K562 (cell line): ENCODE results near the gene GABRR2. TPM values are rescaled to one million over a fixed set of nuclear protein-coding genes. Genes with fewer than 3 reads are reported as not detected.
A peak's percentile ranks its signal among the peaks of the same experiment; 100 is the strongest.

Source experiments
- GATAD2B ChIP-seq: fragments of 450-650 bp; IDR thresholded peaks from 2 replicates; pipeline ENCODE4 v1.6.1; 2017; ENCODE audit warnings: mild to moderate bottlenecking, borderline replicate concordance
- JUN ChIP-seq, 2 experiments: sonication (generic) in 1 of 2; formaldehyde crosslinking in 1 of 2; IDR thresholded peaks; 2 replicates each; pipeline versions ENCODE4 v1.6.1 to v1.8.0; 2012 to 2022; ENCODE audit warnings: borderline replicate concordance in 2 of 2, mild to moderate bottlenecking in 2 of 2, improper control_type of control experiment in 1 of 2, low read depth in 1 of 2, low read length in 1 of 2, missing genetic modification reagents in 1 of 2
- KAT8 ChIP-seq: fragments of 450-650 bp; IDR thresholded peaks from 2 replicates; pipeline ENCODE4 v1.6.1; 2016; ENCODE audit warnings: low read depth, mild to moderate bottlenecking
- PYGO2 ChIP-seq: fragments of 450-650 bp; IDR thresholded peaks from 2 replicates; pipeline ENCODE4 v1.6.1; 2016; ENCODE audit warnings: mild to moderate bottlenecking, missing genetic modification characterization, moderate library complexity, missing compliant biosample characterization
- SOX6 ChIP-seq: fragments of 450-650 bp; IDR thresholded peaks from 2 replicates; pipeline ENCODE4 v1.6.1; 2014; ENCODE audit warnings: mild to moderate bottlenecking
- U2AF2 ChIP-seq: fragments of 200-400 bp; formaldehyde crosslinking; optimal IDR thresholded peaks from 2 replicates; pipeline ENCODE3; 2017; ENCODE audit warnings: low read depth, mild to moderate bottlenecking, low read length
- ZFP30 ChIP-seq: fragments of 250-450 bp; sonication (Bioruptor Pico); IDR thresholded peaks from 2 replicates; pipeline ENCODE4 v1.8.0; 2022; ENCODE audit warnings: moderate library complexity, mild to moderate bottlenecking, inconsistent platforms, borderline replicate concordance
- ZNF282 ChIP-seq: sonication (generic); formaldehyde crosslinking; IDR thresholded peaks from 2 replicates; pipeline ENCODE4 v1.8.1; 2023; ENCODE audit warnings: missing genetic modification reagents
- ZNF3 ChIP-seq: fragments of 250-450 bp; sonication (Bioruptor Pico); IDR thresholded peaks from 2 replicates; pipeline ENCODE4 v1.5.0; 2021; ENCODE audit warnings: mild to moderate bottlenecking, moderate library complexity
- polyA plus RNA-seq, 8 experiments: library from polyadenylated mRNA; depleted of rRNA in 4 of 8; stranded (reverse) in 5 of 8; unstranded in 3 of 8; fragments of >200 nt; fragmentation: Nextera tagmentation in 2 of 8; fragmentation: Illumina TruSeq in 1 of 8; extraction: Ambion mirVana in 2 of 8; extraction: Trizol in 1 of 8; gene quantifications; 2 replicates each; pipeline versions ENCODE4 v1.2.1 to v1.2.3, GENCODE V29; 2011 to 2014; ENCODE audit warnings: inconsistent platforms in 1 of 8, missing spikeins in 1 of 8
- total RNA-seq, 7 experiments: library from RNA; depleted of rRNA in 6 of 7; stranded (reverse); fragments of >200 nt in 6 of 7; fragmentation: Illumina TruSeq in 2 of 7; extraction: Trizol in 2 of 7; gene quantifications; 2 replicates each; pipeline versions ENCODE4 v1.2.1 to v1.2.3, GENCODE V29; 2011 to 2021; ENCODE audit warnings: low replicate concordance in 1 of 7
- TF ChIP-seq, protein P1 (sequence below): fragments of 450-650 bp; formaldehyde crosslinking; IDR thresholded peaks from 2 replicates; pipeline ENCODE4 v1.4.0; 2022; ENCODE audit warnings: mild to moderate bottlenecking, moderate library complexity
- TF ChIP-seq, protein P2 (sequence below), 2 experiments: fragments of 450-650 bp; IDR thresholded peaks; 2 replicates each; pipeline ENCODE4 v1.6.1; 2016; ENCODE audit warnings: mild to moderate bottlenecking in 2 of 2, borderline replicate concordance in 1 of 2, low read depth in 1 of 2, moderate library complexity in 1 of 2
- TF ChIP-seq, protein P3 (sequence below): sonication (generic); formaldehyde crosslinking; IDR thresholded peaks from 2 replicates; pipeline ENCODE4 v1.8.0; 2022; ENCODE audit warnings: mild to moderate bottlenecking, missing genetic modification reagents

The GABRR2 gene
- total and polyA plus RNA-seq, 9 of the 15 experiments (the other 6 are each of a cell fraction or from before 2014, with no cell fraction given) = 0.09 to 0.13 (median 0.10) TPM; not detected in 6

DNA sequence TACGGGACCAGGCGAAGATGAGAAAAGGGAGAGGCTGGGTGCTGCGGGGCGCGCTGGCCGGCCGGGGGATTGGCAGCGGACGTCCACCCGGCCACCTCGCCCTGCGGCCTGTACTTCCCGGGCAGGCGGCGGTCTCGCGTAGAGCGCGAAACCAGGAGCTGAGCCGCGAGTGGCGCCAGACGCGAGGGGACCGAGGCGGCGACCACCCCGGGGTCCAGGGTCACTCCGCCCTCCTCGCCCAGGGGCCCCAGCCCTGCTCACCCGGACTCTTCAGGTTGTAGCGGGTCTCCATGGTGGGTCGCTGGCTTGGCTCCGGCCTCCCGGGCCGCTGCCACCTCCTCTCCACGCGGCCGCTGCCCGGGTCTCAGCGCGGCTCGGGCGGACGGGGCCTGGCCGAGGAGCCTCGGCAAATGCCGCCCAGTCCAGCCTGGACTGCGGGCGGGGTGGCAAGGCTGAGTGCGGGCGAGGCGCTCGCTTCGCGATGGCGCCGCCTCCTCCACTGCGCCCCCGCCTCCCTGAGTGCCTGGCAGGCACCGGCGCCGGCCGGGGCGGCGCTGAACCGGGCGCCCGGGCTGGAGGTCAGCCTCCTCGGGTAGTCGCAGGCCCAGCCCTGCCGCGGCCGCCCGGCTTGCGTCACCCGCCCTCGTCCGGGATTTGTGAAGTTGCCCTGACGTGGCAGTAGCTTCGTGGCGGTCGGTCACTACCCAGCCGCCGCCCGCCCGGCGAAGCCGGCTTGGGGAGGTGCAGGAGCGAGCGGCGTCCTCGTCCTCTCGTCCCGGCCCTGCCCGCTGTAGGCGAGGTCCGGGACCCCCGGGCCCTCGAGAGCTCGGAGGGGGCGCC lies 37.4 kb upstream of the GABRR2 start, which contains the start of gene UBE2J1 (continued):
- TF ChIP-seq, protein P1, sequence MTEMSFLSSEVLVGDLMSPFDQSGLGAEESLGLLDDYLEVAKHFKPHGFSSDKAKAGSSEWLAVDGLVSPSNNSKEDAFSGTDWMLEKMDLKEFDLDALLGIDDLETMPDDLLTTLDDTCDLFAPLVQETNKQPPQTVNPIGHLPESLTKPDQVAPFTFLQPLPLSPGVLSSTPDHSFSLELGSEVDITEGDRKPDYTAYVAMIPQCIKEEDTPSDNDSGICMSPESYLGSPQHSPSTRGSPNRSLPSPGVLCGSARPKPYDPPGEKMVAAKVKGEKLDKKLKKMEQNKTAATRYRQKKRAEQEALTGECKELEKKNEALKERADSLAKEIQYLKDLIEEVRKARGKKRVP (CRISPR knock-in tag) = peak; percentile 75; the same call in 1 of the 2 replicates
- TF ChIP-seq ZNF3 (CRISPR knock-in tag) (no peak), ZFP30 (CRISPR knock-in tag) (no peak), PYGO2 (no peak), SOX6 (no peak; the same call in 1 of the 2 replicates), JUN (IDR thresholded peaks at IDR 0.05; ENCODE audit: borderline replicate concordance, low read depth, low read length) (no peak), JUN (CRISPR knock-in tag; IDR thresholded peaks at IDR 0.05; ENCODE audit: borderline replicate concordance) (0 out of 2 replicates have a peak, but pooled peaks have one; percentile 34), KAT8 (no peak), GATAD2B (peak; percentile 75; the same call in 1 of the 2 replicates), ZNF282 (peak; percentile 93; the same call in 1 of the 2 replicates), U2AF2 (no peak)
- TF ChIP-seq, protein P2, sequence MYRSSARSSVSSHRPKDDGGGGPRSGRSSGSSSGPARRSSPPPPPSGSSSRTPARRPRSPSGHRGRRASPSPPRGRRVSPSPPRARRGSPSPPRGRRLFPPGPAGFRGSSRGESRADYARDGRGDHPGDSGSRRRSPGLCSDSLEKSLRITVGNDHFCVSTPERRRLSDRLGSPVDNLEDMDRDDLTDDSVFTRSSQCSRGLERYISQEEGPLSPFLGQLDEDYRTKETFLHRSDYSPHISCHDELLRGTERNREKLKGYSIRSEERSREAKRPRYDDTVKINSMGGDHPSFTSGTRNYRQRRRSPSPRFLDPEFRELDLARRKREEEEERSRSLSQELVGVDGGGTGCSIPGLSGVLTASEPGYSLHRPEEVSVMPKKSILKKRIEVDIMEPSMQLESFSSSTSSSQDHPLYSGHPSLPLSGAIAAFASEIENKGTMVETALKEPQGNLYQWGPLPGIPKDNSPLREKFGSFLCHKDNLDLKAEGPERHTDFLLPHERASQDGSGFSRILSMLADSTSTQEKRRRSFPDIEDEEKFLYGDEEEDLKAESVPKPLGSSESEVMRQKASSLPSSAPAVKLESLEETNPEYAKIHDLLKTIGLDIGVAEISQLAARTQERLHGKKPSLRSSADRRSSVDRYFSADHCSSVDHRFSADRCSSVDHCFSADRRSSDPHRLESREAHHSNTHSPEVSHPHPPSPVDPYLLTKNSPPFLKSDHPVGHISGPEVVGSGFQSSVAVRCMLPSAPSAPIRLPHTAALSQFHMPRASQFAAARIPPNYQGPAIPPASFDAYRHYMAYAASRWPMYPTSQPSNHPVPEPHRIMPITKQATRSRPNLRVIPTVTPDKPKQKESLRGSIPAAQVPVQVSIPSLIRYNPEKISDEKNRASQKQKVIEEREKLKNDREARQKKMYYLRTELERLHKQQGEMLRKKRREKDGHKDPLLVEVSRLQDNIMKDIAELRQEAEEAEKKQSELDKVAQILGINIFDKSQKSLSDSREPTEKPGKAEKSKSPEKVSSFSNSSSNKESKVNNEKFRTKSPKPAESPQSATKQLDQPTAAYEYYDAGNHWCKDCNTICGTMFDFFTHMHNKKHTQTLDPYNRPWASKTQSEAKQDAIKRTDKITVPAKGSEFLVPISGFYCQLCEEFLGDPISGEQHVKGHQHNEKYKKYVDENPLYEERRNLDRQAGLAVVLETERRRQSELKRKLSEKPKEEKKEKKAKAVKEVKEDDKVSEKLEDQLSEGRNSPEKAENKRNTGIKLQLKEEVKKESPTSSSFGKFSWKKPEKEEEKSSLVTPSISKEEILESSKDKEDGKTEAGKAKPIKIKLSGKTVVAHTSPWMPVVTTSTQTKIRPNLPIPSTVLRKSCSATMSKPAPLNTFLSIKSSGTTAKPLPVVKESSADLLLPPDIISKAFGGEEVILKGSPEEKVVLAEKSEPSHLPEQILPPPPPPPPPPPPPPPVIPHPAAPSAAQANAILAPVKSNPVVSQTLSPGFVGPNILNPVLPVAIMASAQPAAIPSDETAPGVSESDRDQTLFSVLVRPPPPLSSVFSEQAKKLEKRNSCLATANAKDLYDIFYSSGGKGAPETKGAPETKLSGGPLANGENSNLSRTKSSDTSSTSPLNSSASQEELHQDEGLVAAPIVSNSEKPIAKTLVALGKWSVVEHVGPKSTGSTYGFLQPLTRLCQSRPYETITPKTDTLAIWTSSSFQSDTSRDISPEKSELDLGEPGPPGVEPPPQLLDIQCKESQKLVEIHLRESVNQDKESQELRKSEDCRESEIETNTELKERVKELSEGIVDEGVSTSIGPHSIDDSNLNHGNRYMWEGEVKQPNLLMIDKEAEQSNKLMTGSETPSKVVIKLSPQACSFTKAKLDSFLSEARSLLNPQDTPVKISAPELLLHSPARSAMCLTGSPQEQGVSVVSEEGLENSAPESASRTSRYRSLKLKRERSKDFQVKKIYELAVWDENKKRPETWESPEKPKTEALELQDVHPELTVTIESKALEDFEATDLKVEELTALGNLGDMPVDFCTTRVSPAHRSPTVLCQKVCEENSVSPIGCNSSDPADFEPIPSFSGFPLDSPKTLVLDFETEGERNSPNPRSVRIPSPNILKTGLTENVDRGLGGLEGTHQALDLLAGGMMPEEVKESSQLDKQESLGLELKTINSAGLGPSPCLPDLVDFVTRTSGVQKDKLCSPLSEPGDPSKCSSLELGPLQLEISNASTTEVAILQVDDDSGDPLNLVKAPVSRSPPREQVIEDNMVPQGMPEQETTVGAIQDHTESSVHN (IDR thresholded peaks at IDR 0.05; ENCODE audit: borderline replicate concordance in 1 of 2, low read depth in 1 of 2) = no peak
- TF ChIP-seq, protein P3, sequence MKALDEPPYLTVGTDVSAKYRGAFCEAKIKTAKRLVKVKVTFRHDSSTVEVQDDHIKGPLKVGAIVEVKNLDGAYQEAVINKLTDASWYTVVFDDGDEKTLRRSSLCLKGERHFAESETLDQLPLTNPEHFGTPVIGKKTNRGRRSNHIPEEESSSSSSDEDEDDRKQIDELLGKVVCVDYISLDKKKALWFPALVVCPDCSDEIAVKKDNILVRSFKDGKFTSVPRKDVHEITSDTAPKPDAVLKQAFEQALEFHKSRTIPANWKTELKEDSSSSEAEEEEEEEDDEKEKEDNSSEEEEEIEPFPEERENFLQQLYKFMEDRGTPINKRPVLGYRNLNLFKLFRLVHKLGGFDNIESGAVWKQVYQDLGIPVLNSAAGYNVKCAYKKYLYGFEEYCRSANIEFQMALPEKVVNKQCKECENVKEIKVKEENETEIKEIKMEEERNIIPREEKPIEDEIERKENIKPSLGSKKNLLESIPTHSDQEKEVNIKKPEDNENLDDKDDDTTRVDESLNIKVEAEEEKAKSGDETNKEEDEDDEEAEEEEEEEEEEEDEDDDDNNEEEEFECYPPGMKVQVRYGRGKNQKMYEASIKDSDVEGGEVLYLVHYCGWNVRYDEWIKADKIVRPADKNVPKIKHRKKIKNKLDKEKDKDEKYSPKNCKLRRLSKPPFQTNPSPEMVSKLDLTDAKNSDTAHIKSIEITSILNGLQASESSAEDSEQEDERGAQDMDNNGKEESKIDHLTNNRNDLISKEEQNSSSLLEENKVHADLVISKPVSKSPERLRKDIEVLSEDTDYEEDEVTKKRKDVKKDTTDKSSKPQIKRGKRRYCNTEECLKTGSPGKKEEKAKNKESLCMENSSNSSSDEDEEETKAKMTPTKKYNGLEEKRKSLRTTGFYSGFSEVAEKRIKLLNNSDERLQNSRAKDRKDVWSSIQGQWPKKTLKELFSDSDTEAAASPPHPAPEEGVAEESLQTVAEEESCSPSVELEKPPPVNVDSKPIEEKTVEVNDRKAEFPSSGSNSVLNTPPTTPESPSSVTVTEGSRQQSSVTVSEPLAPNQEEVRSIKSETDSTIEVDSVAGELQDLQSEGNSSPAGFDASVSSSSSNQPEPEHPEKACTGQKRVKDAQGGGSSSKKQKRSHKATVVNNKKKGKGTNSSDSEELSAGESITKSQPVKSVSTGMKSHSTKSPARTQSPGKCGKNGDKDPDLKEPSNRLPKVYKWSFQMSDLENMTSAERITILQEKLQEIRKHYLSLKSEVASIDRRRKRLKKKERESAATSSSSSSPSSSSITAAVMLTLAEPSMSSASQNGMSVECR (CRISPR knock-in tag) = 0 out of 2 replicates have a peak, but pooled peaks have one; percentile 46
